IPS-NIHi7 (cell line): ENCODE data around the gene ADAMTS6.
"Not testable (repeated sequence)": the region's sequence is repeated elsewhere in the genome, so short reads cannot be mapped to it uniquely, and the experiment has no call there.

Source experiments
- DNase-seq: peaks from one replicate; pipeline ENCODE4 v3.0.0; 2012; ENCODE audit warnings: mixed read lengths; ENCODE audit errors: extremely low spot score

The ADAMTS6 gene

DNA sequence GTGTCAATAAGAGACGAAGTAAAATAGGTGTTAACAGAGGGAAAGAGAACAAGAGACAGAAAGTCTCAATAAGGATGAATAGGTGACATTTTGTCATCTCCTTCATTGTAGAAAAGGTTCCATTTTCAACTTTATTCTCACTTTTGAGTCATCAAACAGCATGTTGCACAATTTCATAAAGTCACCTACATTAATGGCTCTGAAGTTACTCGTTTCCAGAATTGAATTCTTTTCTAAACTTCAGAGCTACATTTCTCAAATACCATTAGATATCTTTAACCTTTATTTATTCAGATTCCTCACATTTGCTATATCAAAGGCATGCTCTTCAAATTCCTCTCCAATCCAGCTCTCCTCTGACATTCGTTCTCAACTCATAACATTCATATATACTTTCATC, 13.1 kb downstream of the ADAMTS6 start:
- DNase-seq = no peak

DNA sequence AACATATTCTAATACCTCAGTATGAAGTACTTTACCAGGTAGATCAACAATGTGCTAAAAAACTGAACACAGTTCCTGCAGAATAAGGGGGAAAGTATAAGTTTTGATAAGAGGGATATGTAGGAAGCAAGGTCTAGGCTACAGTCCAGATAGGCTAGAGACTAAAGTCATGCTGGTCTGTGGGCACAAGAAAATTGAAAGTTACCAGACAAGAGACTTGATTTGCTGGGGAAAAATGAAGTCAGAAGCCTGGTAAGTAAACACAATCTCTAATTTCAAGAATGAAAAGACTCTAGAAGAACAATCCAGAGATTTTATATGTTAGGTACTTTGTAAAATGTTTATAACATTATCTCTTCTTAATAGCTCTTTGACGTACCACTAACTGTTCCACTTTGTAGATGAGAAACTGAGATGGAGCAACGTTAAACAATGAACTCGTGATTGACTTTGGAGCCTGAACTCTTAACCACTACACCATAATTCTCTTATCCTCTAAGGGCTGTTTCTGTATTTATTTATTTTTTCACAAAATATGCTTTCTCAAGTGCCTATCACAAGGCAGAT, 19.5 kb downstream of the ADAMTS6 start:
- DNase-seq = no peak

DNA sequence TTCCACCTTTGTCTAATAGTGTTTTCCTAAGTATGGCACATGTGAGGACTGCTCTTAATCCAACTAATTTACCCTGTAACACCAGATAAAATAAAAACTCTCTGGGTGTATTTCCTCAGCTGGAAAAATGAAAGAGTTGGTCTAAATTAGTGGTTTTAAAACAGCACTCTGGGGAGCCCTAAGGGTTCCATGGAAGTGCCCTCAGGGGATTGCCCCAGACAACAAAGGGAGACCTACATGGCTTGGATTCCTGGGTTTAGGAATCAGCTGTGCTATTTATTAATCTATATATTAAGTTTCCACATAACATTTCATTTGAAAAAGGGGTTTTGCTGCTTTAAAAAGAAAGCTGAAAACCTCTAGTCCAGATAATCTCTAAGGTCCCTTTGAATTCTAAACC, 20.2 kb downstream of the ADAMTS6 start:
- no peak for DNase-seq

DNA sequence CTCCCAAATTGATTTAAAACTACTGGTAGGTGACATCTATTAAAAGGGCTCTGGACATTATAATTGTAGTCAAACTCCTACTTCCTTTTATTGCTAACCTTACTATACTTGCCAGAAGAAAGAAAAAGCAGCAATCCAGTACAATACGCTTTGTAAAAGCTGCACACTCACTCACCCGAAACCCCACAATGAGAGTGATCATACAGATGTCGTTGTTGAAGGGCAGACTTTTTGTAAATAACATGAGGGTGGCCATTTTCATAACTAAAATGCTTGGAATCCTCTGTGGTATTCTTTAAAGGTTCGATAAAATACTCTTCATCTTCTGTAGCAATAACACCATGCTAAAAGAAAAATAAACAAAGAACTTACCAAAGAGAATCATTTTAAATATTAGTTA, 21.7 kb downstream of the ADAMTS6 start:
- DNase-seq = no peak

DNA sequence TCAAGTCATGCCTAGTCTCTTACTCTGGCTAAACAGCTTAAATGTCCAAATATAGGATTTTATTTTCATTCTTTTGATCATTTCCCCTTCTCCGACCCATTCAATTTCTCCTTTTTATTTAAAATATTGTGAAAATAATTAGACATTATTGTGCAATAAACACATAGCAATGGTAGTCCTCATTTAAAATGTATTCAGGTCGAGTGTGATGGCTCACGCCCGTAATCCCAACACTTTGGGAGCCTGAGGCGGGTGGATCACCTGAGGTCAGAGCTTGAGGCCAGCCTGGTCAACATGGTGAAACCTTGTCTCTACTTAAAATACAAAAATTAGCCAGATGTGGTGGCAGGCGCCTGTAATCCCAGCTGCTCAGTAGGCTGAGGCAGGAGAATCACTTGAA, 26.7 kb downstream of the ADAMTS6 start:
- no peak for DNase-seq

DNA sequence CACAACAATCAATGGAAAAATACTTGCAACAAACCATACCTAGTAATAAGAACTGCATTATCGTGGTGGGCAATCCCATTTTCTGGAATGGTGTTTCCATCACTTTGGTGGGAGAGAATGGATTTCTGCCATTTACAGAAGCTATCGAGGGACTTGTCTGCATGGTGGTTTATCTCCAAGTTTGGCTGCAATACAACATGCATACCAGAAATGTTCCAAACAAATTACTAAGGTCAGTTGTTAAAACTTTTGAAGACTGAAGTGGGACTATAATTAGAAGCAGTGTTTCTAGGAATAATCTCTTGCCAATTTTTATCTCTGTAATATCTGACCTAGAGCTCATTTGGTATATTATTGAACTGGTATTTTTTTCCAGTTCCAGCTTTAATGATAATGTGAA, 30.3 kb downstream of the ADAMTS6 start:
- DNase-seq = no peak

DNA sequence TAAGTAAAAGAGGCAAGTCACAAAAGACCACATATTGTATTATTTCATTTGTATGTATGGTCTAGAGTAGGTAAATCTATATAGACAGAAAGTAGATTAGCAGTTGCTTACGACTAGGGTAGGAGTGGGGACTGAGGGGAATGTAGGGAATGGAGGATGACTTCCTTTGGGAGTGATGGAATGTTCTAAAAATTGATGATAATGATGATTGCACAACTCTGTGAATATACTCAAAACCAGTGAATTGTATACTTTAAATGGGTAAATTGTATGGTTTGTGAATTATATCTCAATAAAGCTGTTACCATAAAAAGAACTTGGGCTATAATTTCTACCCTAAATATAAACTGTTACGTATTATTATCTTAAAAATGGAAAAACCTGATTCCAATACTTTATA, 35.0 kb downstream of the ADAMTS6 start:
- DNase-seq = no peak

DNA sequence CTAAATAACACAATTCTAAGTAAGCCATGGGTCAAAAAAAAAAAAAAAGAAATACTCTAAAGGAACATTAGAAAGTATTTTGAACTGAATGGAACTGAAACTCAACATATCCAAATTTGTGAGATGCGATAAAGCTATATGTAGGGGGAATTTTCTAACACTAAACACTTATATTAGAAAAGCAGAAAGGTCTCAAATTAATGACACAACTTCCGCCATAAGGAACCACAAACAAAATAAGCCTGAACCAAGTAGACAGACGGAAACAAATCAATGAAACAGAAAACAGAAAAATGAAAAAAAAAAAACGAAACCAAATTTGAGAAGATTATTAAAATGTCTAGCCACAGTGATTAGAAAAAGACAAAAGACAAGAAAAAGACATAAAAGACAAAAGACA, 39.9 kb downstream of the ADAMTS6 start:
- DNase-seq = no peak

GRCh38 chr5:65440456-65440855, 41.3 kb downstream of the ADAMTS6 start:
- no peak for DNase-seq

DNA sequence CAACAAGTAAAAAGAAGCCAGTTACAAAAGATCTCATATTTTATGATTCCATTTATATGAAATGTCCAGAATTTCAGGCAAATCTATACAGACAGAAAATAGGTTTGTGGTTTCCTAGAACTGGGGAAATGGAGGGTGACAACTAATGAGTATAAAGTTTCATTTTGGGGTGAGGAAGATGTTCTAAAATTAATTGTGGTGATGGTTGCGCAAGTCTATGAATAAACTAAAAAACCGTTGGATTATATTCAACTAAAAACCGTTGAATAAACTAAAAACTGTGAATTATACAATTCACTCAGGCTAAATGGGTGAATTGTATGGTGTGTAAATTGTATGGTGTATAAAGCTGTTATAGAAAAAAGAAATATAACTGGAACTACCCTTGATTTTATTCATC, 47.6 kb downstream of the ADAMTS6 start:
- no peak for DNase-seq

GRCh38 chr5:65426656-65427055, 55.1 kb downstream of the ADAMTS6 start:
- DNase-seq = no peak

- DNase-seq = no peak
Observed at GRCh38 chr5:65423623-65424022, 58.1 kb downstream of the ADAMTS6 start.

DNA sequence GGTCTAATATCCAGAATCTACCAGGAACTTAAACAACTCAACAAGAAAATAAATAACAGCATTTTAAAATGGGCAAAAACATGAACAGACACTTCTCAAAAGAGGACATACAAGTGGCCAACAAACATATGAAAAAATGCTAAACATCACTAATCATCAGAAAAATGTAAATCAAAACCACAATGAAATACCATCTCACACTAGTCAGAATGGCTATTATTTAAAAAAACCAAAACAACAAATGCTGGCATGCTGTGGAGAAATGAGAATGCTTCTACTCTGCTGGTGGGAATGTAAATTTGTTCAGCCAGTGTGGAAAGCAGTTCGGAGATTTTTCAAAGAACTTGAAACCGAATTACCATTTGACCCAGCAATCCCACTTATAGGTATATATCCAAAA, 63.1 kb downstream of the ADAMTS6 start:
- DNase-seq = no peak

- DNase-seq = no peak
Observed at GRCh38 chr5:65413822-65414221, 67.9 kb downstream of the ADAMTS6 start.

GRCh38 chr5:65412842-65413241, 68.9 kb downstream of the ADAMTS6 start:
- no peak for DNase-seq

DNA sequence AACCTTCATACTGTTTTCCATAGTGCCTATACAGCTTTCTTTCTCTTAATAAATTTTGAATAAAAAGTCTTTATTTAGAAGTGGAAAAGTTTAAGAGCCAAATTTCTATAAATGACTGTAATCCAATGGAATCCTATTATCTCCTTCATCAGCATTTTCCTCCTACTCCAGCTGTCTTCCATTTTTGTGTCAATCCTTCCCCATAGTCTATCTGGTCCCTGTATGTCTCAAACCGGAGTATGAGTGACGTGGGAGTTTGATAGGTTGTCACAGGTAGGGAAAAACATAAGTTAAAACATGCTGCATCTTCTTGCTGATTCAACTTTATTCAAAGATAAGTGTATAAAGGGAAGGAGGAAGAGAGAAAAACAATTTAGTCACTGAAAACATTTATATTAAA, 70.4 kb downstream of the ADAMTS6 start:
- no peak for DNase-seq

DNA sequence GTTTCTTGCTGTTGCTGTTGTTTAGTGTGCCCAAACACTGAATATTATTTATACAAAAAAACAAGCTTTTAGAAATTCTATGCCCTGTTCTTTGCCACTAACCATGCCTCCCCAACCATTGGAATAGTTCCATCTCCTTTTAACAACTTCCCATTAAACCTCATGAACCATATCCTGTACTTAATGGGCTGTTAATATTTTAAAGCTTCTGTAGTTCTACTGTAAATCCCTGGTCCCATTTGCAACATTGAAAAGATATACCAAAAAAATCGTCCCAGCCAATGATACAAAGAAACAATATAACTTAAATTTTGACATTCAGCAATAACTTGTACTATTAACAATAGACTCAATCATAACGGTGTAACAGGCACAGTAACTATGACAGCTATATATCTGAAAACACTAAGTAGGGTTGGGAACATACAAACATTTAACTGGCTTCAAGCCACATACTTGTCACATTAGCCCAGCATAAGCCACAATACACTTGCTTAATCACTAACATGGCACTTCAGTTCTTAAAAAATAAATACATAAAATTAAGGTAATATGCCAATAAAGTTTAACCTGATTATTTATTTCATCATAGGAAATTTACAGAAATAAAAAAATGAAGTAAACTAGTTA, 86.1 kb downstream of the ADAMTS6 start:
- no peak for DNase-seq

DNA sequence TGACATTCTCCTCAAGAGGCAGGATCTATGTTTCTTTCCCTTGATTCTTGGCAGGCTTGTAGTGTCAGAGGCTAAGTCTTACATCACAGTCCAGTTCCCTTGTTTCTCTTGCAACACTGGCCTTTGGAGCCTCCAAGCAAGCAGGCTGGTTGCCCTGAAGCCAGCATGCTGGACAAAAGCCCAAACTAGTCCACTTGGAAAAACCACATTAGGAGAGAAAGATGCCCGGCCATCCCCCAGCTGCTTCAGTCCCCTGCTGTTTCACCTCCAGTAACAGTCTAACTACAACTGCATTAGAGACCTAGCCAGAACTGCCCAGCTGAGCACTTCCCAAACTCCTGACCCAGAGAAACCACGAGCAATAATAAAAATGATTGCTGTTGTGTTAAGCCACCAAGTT, 87.6 kb downstream of the ADAMTS6 start:
- DNase-seq = no peak

- no peak for DNase-seq
Observed at GRCh38 chr5:65391591-65391990, 90.1 kb downstream of the ADAMTS6 start.

DNA sequence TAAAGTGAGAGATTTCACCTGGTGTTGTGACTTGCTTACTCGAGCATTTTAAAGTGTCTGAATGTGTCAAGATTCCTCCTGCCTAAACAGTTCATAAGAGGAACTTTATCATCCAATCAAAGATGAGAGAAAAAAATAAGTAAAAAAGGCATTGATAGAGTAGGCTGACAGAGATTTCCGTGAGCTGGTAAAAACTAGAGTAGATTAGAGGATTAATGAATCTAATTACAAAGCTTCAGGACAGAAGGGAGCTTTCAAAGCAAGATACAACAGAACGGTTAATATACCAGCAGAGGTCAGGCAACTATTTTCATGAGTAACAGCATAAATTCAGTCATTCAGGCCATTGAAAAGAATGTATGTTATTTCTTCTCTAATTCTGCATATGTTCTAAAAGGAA, 91.5 kb downstream of the ADAMTS6 start:
- no peak for DNase-seq

DNA sequence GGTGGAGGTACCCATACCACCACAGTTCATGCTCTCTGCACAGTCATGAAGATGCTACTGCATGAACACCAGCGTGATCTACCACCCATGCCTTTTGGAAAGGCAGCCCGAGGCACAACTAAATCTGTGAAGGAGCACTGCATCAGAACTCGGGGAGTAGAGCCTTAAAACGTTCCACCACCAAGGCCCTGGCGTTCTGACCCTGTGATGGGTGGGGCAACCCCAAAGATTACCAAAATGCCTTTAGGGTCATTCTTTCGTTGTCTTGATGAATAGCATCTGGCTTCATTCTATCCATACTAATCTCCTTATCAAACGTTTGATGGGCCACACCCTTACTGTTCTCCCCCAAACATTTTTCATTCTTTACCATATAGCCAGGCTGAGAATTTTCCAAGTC, 97.9 kb downstream of the ADAMTS6 start:
- no peak for DNase-seq

DNA sequence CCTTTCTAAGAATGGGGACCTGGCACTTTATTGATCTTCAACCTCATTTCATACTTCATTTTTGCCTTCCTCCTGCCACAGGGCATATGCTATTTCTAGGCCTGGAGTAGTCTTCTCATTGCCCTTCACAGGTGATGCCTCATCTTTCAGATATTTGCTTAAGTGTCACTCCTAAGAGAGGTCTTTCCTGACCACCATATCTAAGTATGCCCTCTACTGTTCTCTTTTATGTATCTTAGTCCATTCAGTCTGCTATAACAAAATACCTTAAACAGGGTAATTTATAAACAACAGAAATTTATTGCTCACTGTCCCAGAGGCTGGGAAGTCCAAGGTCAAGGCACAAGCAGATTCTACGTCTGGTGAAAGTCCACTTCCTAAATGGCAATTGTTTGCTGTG, 99.1 kb downstream of the ADAMTS6 start:
- DNase-seq = no peak

- DNase-seq = not testable (repeated sequence)
Observed at GRCh38 chr5:65370505-65370904, 111.2 kb downstream of the ADAMTS6 start.

- DNase-seq = no peak
Observed at GRCh38 chr5:65366655-65367054, 115.1 kb downstream of the ADAMTS6 start.
